ENCODE results near the gene DMRTA2. TPM values are rescaled to one million over a fixed set of nuclear protein-coding genes. Genes with fewer than 3 reads are reported as not detected.

The DMRTA2 gene
- total RNA-seq, 1 donor from 2014 or later, result not detected

GRCh38 chr1:50416553-50417453 lies 6.4 kb downstream of the DMRTA2 start:
- Histone ChIP-seq H3K27ac (no peak overlapping the region), H3K36me3 (no peaks in the 10 kb centered on the region), H3K9me3 (no peaks in the 10 kb centered on the region), H3K27me3 (peaks cover 40% of the 10 kb centered on the region), H3K4me1 (peaks cover 10% of the 10 kb centered on the region in 2 donors), H3K4me3 (peak overlapping the region in 1 of 2 donors; percentile 24)
- no peak for TF ChIP-seq CTCF (IDR thresholded peaks at IDR 0.05)
- DNase-seq (ENCODE audit: low spot score in 2 of 2), result no peak
- intact Hi-C loops (cut with DNase I), result no loop called here

GRCh38 chr1:50416150-50416527 lies 7.1 kb downstream of the DMRTA2 start:
- H3K36me3 ChIP-seq, result no peaks in the 10 kb centered on the region
- H3K27ac ChIP-seq, result no peak overlapping the region
- H3K4me3 ChIP-seq, result peak overlapping the region in 1 of 2 donors; percentile 24
- H3K9me3 ChIP-seq, result no peaks in the 10 kb centered on the region
- TF ChIP-seq CTCF (IDR thresholded peaks at IDR 0.05), result no peak
- intact Hi-C loops (cut with DNase I), result no loop called here
- DNase-seq (ENCODE audit: low spot score in 2 of 2), result no peak
- H3K4me1 ChIP-seq, result peaks cover 10% of the 10 kb centered on the region in 2 donors
- H3K27me3 ChIP-seq, result peaks cover 40% of the 10 kb centered on the region

GRCh38 chr1:50415235-50416149 lies 7.8 kb downstream of the DMRTA2 start:
- DNase-seq (ENCODE audit: low spot score in 2 of 2), result no peak
- H3K4me1 ChIP-seq, result peaks cover 10% of the 10 kb centered on the region in 2 donors
- no peaks in the 10 kb centered on the region for H3K36me3 ChIP-seq
- no peak overlapping the region for H3K4me3 ChIP-seq
- H3K9me3 ChIP-seq, result no peaks in the 10 kb centered on the region
- H3K27ac ChIP-seq, result no peak overlapping the region
- TF ChIP-seq CTCF (IDR thresholded peaks at IDR 0.05), result no peak
- H3K27me3 ChIP-seq, result peaks cover 36% of the 10 kb centered on the region
- intact Hi-C loops (cut with DNase I), result no loop called here

- Histone ChIP-seq H3K9me3 (no peaks in the 10 kb centered on the region), H3K4me3 (no peak overlapping the region), H3K4me1 (peaks cover 10% of the 10 kb centered on the region in 2 donors), H3K36me3 (no peaks in the 10 kb centered on the region), H3K27ac (no peak overlapping the region), H3K27me3 (peaks cover 39% of the 10 kb centered on the region)
- TF ChIP-seq CTCF (IDR thresholded peaks at IDR 0.05), result no peak
- intact Hi-C loops (cut with DNase I), result no loop called here
- no peak for DNase-seq (ENCODE audit: low spot score in 2 of 2)
These were observed 8.4 kb downstream of the DMRTA2 start for GRCh38 chr1:50414853-50415234.

- H3K36me3 ChIP-seq, result no peaks in the 10 kb centered on the region
- H3K9me3 ChIP-seq, result no peaks in the 10 kb centered on the region
- peaks cover 4 to 6% of the 10 kb centered on the region in 2 donors for H3K4me1 ChIP-seq
- TF ChIP-seq CTCF (IDR thresholded peaks at IDR 0.05), result no peak
- intact Hi-C loops (cut with DNase I), result no loop called here
- H3K4me3 ChIP-seq, result no peak overlapping the region
- H3K27ac ChIP-seq, result no peak overlapping the region
- peaks cover 25% of the 10 kb centered on the region for H3K27me3 ChIP-seq
- DNase-seq (ENCODE audit: low spot score in 2 of 2), result no peak
These were observed 10.3 kb downstream of the DMRTA2 start for GRCh38 chr1:50412813-50413476.
